GM19240 (cell line): ENCODE results near the gene XKR8.
A peak's percentile ranks its signal among the peaks of the same experiment; 100 is the strongest.

ENCODE experiments used
- DNase-seq: peaks from one replicate; pipeline ENCODE4 v3.0.0; 2011; ENCODE audit warnings: low spot score; ENCODE audit not compliant: insufficient read length

Gene XKR8

GRCh38 chr1:27959792-27960603 lies at the start of gene XKR8:
Gene XKR8 (plus strand): TSS chr1:27959973. CDS start chr1:27960070, 97 bp downstream.
- DNase-seq: peak; percentile 85

GRCh38 chr1:27912429-27912828 lies 47.3 kb upstream of the XKR8 start:
- no peak for DNase-seq

GRCh38 chr1:27915082-27915575 lies 44.6 kb upstream of the XKR8 start:
- no peak for DNase-seq

- no peak for DNase-seq
These were observed 37.5 kb upstream of the XKR8 start for GRCh38 chr1:27922272-27922671.

- DNase-seq: no peak
These were observed 31.4 kb upstream of the XKR8 start for GRCh38 chr1:27928216-27928954.

- DNase-seq: no peak
These were observed 28.6 kb upstream of the XKR8 start for GRCh38 chr1:27931184-27931583.

GRCh38 chr1:27931759-27932158 lies 28.0 kb upstream of the XKR8 start:
- DNase-seq: no peak

- DNase-seq: no peak
These were observed 24.8 kb upstream of the XKR8 start, which contains the start of gene SMPDL3B for GRCh38 chr1:27934818-27935549. Gene SMPDL3B (plus strand): TSS chr1:27935000. CDS start chr1:27935184, 184 bp downstream.

- no peak for DNase-seq
These were observed 24.1 kb upstream of the XKR8 start for GRCh38 chr1:27935721-27936120.

GRCh38 chr1:27936370-27936769 lies 23.4 kb upstream of the XKR8 start:
- DNase-seq: no peak

GRCh38 chr1:27937524-27937836 lies 22.3 kb upstream of the XKR8 start:
- DNase-seq: no peak

GRCh38 chr1:27938488-27938887 lies 21.3 kb upstream of the XKR8 start:
- DNase-seq: no peak

- peak; percentile 45 for DNase-seq
These were observed 19.5 kb upstream of the XKR8 start for GRCh38 chr1:27940297-27940696.

GRCh38 chr1:27940870-27941560 lies 18.8 kb upstream of the XKR8 start:
- no peak for DNase-seq

- DNase-seq: no peak
These were observed 17.9 kb upstream of the XKR8 start for GRCh38 chr1:27941671-27942540.

- DNase-seq: no peak
These were observed 14.8 kb upstream of the XKR8 start for GRCh38 chr1:27945020-27945419.

GRCh38 chr1:27949027-27949426 lies 10.7 kb upstream of the XKR8 start:
- DNase-seq: no peak

GRCh38 chr1:27951396-27951795 lies 8.4 kb upstream of the XKR8 start:
- DNase-seq: no peak

GRCh38 chr1:27952147-27952546 lies 7.6 kb upstream of the XKR8 start:
- no peak for DNase-seq

- no peak for DNase-seq
These were observed 5.6 kb upstream of the XKR8 start for GRCh38 chr1:27954186-27954585.
